GM21786 (cell line): Measurements from ENCODE around the gene ELMOD2.

Experiments used
- ATAC-seq: cut with Tn5 transposase; IDR thresholded peaks from one replicate; pipeline ENCODE4 v1.9.1; 2021; ENCODE audit not compliant: unreplicated experiment

Gene ELMOD2

GRCh38 chr4:140579278-140579677 is 55.3 kb downstream of the ELMOD2 start:
- ATAC-seq, result no peak

GRCh38 chr4:140581078-140581477 is 57.1 kb downstream of the ELMOD2 start:
- no peak for ATAC-seq

DNA sequence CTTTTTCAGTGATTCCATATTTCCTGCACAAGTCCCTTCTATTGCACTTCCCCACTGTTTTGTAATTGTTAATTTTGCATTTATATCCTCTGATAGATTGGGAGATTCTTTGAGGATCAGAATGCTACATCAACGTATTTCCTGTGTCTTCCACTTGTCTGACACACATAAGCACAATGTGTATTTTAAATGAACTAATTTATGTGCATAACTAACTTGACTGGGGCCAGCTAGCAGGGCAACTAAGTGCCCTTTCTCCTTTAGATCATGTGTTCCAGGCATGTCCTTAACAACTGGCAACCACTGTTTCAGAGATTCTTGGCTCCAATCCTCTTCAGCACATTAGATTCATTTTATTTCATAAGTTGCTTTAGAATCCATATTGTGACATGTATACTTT is 60.5 kb downstream of the ELMOD2 start:
- ATAC-seq, result no peak

GRCh38 chr4:140595065-140595464 is 71.1 kb downstream of the ELMOD2 start:
- no peak for ATAC-seq

GRCh38 chr4:140600408-140600807 is 76.4 kb downstream of the ELMOD2 start:
- ATAC-seq, result no peak

DNA sequence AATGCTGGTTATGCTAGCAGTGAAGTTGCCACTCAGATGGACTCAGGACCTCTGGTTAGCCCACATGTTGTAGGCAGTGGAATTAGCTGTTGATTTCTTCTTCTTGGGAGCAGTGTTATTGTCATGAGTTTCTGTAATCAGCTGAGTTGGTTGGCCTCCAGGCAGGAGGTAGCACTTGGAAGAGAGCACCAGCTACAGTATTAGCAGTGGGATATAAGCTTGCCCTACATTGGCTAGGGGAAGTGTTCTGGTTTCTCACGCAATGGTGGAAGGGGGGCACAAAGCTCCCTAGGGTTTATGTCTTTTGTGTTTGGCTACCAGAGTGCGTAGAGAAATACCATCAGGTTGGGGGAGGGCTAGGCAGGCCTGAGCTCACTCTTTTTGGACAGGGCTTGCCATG is 78.7 kb downstream of the ELMOD2 start:
- no peak for ATAC-seq

GRCh38 chr4:140603286-140603685 is 79.3 kb downstream of the ELMOD2 start:
- no peak for ATAC-seq
